Mesenchymal stem cell (in vitro differentiated cells and primary cell): ENCODE data around the gene THRAP3. TPM values are rescaled to one million over a fixed set of nuclear protein-coding genes. Genes with fewer than 3 reads are reported as not detected.

Source experiments
- small RNA-seq: library from polyadenylated mRNA; stranded (forward); fragments of <200 nt; extraction: miRNeasy Mini kit (QIAGEN cat#:217004); gene quantifications from one replicate; pipeline ENCODE3, GENCODE V24; 2013; ENCODE audit warnings: low read depth

Gene THRAP3

Small RNA genes lying within 50 kb of the gene (small RNA-seq; reads per million reads assigned to genes)
- gene RN7SL131P (not detected), gene UBE2V2P4 (not detected)
